DND-41 (cell line): Measurements from ENCODE around the gene PEX5.

Experiments used
- CTCF ChIP-seq: IDR thresholded peaks from 2 replicates; pipeline ENCODE4 v1.5.1; 2012; ENCODE audit warnings: borderline replicate concordance, low read length, moderate library complexity, mild to moderate bottlenecking; ENCODE audit not compliant: poor library complexity, severe bottlenecking; ENCODE audit errors: extremely low read depth
- EZH2 ChIP-seq: IDR thresholded peaks from 3 replicates; pipeline ENCODE4 v1.6.1; 2012; ENCODE audit warnings: borderline replicate concordance, low read depth, mild to moderate bottlenecking, moderate library complexity, low read length, inconsistent platforms; ENCODE audit not compliant: severe bottlenecking

GRCh38 chr12:7161811-7162210, 27.7 kb upstream of the PEX5 start:
- TF ChIP-seq CTCF (no peak), EZH2 (no peak)
